HG03520 (cell line): ENCODE data around the gene ARL9.
A peak's percentile ranks its signal among the peaks of the same experiment; 100 is the strongest.
"Not testable (repeated sequence)": the region's sequence is repeated elsewhere in the genome, so short reads cannot be mapped to it uniquely, and the experiment has no call there.

Source experiments
- ATAC-seq: cut with Tn5 transposase; IDR thresholded peaks from one replicate; pipeline ENCODE4 v1.9.1; 2021; ENCODE audit warnings: mild to moderate bottlenecking, moderate library complexity; ENCODE audit not compliant: unreplicated experiment

The ARL9 gene, protein sequence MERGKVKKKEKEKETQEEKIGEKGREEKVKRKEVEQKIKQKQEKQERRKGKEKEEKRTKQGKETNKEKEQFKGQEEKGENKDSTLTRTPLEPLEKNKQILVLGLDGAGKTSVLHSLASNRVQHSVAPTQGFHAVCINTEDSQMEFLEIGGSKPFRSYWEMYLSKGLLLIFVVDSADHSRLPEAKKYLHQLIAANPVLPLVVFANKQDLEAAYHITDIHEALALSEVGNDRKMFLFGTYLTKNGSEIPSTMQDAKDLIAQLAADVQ

DNA sequence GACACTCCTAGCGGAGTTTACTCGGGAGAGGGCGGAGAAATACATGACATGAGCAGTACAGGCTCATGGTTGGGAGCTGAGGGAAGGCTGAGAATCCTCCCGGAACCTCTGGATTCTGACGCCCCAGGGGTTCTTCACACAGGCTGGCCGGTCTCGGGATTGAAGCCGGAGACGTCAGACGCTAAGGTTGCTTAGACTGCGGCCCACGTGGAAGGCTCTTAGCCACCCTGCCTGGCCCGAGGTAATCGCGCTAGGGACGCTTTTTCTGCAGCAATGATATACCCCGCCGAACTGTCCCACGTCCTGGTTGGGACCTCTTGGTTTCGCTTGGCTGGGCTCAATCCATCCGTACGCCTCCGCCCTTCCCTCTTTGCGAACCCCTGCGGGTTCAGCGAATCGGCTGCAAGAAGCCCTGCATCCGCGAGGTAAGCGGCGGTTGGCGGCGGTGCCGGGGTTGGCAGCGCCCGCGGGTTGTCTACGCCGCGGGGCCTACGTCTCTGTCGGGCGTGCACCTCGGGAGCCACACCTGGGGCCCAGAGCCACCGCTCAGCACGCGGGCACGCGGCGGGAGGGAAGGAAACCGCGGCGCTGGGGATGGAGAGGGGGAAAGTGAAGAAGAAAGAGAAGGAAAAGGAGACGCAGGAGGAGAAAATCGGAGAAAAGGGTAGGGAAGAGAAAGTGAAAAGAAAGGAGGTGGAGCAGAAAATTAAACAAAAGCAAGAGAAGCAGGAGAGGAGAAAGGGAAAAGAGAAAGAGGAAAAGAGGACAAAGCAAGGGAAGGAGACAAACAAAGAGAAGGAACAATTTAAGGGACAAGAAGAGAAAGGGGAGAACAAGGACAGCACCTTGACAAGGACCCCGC lies at the start of gene ARL9:
TSS of gene ARL9 (plus strand) at position 523 of the 862 bp plus-strand sequence. CDS start at position 595, 72 bp downstream.
- ATAC-seq: no peak

DNA sequence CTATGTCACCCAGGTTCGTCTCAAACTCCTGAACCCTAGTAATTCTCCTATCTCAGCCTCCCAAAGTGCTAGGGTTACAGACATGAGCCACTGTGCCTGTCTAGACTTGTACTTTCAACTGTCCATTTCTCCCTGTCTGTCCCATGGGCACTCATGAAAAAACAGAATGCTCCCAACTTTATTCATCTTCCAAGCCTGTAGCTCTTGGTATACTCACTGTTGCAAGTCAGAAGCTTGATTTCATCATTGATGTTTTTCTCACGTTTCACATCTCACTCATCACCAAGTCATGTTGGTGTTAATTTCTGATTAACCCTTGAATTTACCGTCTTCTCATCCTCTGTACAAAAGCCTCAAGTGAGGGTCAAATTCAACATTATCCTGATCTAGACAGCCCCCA lies 45.5 kb upstream of the ARL9 start:
- ATAC-seq: no peak

DNA sequence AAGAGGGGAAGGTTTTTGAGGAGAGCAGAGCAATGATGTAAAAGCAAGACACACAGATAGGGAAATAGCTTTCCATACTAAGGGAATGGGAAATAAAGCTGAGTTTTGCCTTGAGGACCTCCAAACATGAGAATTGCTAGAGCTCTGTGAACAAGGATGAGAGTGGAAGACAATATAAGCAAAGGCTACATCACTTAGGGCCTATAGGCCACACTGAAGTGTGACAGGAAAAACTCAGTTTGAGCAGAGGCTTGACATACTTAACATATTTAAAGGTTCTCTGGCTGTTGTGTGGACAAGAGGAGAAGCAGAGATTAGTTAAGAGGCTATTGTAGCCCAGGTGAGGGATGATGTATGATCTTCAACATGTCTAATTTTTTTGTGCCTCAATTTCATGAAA lies 43.4 kb upstream of the ARL9 start:
- no peak for ATAC-seq

DNA sequence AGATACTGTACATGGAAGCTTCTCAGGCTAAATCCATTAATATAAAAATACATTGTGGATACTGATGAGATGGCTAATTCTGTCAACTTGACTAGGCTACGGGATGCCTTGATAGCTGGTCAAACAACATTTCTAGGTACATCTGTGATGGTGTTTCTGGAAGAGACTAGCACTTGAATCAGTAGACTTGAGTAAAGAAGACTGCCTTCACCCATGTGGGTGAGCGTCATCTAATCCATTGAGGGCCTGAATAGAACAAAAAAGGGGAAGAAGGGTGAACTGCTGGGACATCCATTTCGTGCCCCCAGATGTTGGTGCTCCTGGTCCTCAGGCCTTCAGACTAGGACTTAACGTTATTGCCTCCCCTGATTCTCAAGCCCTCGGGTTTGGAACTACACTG lies 41.9 kb upstream of the ARL9 start:
- no peak for ATAC-seq

DNA sequence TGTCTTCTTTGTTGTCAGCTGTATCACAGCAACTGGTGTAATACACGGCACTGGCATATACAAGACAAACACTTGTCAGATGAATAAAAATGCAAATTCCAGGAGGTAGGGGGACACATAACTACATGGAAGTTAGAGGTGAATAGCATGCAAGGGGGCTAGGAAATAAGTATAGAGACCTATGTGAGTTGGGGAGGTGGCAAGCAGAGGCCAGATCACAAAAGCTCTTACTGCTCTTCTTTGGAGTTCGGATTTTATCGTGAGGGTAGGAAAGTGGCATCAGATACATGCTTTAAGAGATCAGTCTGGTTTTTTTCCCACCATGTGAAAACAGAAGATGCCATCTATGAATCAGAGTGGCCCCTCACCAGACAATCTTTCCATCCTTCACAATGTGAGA lies 41.0 kb upstream of the ARL9 start:
- no peak for ATAC-seq

DNA sequence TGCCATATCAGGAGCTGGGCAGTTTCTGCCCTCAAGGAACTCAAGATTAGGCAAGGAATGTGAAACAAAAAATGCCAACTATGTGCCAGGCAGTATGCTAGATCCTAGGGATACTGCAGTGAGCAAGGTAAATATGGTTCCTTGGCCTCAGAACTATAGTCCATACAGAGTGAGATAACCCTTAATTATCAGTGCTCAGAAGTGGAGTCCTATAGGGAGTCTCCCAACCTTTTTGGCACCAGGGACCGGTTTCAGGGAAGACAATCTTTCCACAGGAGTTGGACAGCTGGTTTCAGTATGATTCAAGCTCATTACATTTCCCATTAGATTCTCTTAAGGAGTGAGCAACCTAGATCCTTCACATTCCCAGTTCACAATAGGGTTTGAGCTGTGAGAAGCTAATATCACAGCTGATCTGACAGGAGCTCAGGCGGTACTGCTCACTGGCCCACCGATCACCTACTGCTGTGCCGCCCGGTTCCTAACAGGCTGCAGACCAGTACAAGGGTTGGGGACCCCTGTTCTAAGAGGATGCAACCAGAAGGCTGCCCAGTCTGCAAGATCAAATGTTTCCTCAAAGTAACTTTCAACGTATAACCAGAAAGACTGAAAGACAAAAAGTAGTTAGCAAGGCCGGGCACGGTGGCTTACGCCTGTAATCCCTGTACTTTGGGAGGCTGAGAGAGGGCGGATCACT lies 39.8 kb upstream of the ARL9 start:
- ATAC-seq: no peak

DNA sequence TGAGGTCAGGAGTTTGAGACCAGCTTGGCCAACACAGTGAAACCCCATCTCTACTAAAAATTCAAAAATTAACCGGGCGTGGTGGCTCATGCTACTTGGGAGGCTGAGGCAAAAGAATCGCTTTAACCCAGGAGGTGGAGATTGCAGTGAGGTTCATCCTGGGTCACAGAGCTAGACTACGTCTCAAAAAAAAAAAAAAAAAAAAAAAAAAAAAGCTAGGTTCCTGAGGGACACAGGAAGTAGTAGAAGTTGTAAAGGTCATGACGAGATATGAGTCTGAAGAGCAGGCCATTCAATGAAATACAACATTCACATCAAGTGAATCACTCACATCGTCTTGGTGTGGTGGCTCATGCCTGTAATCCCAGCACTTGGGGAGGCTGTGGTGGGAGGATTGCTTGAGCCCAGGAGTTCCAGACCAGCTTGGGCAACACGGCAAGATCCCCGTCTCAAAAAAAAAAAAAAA lies 39.3 kb upstream of the ARL9 start:
- not testable (repeated sequence) for ATAC-seq

DNA sequence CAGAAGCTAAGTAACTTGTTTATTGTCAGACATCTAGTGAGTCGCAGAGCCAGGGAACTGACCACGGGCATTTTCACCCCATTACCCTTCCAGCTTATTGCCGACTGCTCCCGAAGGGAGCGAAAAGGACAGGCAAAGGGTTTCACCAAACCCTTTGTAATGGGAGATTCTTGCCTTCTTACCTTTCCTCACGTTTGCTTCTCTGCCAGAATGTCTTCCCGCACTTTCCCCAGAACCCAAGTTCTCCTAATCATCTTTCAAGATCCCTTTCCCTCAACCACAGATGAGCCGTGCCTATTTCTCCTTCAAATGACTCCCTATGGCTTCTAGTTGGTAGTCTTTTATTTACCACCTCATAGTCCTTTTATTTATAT lies 38.7 kb upstream of the ARL9 start:
- no peak for ATAC-seq

DNA sequence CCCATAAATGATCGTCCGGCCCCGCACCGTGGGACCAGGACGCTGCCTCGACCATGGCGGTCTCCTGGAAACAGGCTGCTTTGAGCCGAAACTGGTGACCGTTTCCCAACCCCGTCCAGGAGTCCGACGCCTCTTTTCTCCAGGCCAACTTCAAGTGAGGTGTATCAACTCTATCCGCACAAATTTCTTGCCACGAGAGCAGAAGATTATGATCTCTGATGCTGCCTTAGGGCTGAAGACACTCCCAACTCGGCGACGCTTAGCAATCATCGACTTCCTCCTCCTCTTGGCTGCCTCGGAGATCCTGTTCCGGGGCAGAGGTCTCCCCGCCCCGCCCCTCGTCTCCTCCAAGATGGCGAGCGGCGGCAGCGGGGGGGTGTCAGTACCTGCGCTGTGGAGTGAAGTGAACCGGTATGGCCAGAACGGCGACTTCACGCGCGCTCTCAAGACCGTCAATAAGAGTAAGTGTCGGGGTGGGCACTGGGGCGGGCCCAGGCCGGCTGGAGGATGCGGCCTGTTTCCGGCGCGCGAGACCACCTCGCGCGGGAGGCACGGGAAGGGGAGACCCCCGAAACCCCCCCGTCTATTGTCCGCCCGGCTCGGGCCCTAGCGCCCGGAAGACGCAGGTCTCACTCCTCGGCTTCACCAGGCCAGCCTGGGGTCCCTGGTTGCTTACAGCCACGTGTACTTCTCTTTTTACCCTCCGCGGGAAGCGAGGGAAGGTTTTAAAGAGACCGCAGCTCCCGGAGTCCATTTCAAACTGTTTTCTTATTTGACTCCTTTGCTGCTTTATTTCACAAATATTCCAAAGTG lies 38.1 kb upstream of the ARL9 start, which contains the start of gene SRP72:
TSS of gene SRP72 (plus strand) at position 334 of the 813 bp plus-strand sequence. CDS start at position 353, 19 bp downstream.
- ATAC-seq: peak; percentile 93

DNA sequence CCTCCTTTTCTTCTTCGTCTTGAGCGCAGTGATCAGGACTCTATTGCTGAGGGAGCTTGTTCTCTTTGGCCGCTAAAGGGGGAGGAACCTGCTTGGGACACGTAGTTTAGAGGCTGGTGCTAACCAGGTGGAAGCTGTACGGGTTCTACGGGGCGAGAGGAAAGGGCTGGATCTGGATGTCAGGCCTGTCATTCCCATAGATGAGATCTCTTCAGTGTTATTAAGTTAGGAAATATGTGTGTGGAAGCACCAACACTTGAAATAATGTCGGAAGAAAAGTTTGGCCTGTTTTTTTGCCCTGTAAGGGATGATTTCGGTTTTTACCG lies 37.5 kb upstream of the ARL9 start:
- peak; percentile 41 for ATAC-seq

DNA sequence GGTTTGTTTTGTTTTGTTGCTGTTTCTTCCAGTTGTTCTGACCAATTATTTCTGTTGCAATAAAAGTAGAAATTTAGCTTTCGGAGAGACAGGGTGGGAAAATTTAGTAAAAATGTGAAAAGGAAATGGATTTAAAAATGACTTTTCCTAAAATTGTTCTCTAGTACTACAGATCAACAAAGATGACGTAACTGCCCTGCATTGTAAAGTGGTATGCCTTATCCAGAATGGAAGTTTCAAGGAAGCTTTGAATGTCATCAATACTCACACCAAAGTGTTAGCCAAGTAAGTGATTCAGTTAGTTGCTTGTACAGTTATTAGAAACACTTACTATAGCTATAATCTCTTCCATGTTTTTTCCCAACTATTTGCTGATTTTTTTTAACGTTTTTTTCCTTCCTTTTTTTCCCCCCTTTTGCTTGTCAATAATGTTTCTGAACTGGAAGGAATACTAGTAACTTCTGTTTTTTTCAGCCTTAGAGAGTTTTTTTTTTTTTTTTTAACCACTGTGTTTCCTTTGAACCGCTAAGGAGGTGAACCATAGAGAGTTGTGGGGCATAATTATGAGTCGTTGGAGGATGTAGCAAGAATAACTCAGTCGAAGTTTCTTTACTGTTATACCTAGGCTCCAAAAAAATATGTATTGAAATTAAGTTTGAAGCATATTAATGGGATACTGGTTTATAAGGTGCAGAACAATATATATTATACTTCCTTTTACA lies 35.9 kb upstream of the ARL9 start:
- no peak for ATAC-seq

DNA sequence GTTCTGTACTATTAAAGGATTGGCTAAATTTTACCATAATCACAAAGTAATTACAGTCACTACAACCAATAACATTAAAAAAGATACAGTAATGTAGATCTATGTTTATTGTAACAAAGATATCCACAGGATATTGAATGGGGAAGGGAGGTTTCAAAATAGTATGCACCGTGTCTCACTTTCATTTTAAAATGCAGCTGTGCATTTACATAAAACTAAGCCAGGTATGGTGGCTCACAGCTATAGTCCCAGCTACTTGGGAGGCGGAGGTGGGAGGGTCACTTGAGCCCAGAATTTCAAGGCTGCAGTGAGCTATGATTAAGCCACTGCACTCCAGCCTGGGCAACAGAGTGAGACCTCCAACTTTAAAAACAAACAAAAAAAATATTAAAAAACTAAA lies 29.7 kb upstream of the ARL9 start:
- ATAC-seq: peak; percentile 78

DNA sequence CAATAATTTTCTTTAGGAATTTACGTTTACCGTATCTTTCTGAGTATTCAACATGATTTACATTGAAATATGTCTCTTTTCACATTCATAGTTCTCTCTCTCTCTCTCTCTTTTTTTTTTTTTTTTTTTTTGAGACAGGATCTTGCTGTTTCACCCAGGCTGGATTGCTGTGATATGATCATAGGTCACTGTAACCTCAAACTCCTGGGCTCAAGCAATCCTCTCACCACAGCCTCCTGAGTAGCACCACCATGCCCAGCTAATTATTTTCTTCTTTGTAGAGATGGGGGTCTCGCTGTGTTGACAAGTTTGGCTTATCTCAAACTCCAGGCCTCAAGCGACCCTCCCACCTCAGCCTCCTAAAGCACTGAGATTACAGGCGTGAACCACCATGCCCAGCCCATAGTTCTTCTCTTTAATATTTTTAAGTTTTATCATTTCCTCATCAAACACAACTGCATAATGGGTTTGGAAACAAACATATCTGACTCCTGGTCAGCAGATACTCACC lies 28.3 kb upstream of the ARL9 start:
- ATAC-seq: no peak

DNA sequence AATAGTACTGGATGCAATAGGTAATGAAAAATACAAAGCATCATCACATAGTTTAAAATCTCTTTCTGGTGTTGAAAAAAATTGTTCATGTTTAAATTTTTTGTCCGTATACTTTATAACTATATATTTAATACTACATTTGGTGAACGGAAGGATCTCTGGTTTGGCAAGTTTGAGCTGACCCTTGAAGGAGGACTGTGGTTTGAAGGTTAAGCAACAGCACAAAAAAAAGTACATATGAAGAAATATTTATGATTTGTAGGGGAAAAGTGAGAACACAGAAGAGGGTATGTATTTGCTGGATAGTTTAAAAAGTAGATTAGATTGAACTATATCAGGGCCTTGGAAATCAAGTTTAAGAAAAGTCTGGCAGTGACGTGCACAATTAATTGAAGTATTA lies 24.9 kb upstream of the ARL9 start:
- no peak for ATAC-seq

DNA sequence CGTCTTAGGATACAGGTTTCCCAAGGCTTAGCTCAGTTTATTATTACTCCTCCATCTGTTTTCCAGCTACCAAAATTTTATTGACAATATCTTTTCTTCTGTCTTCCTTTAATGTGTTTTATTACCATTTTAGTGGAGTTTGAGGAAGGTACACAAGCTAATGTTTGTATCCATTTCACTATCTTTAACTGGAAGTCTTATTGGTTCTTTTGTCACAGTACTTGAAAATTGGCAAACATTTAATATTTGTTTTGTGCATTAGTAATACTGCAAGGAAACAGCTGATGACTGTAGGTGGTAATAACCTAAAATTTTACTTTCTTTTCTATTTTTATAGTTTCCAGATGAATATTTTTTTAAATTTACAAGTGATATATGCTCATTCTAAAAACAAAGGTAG lies 9.3 kb upstream of the ARL9 start:
- no peak for ATAC-seq

DNA sequence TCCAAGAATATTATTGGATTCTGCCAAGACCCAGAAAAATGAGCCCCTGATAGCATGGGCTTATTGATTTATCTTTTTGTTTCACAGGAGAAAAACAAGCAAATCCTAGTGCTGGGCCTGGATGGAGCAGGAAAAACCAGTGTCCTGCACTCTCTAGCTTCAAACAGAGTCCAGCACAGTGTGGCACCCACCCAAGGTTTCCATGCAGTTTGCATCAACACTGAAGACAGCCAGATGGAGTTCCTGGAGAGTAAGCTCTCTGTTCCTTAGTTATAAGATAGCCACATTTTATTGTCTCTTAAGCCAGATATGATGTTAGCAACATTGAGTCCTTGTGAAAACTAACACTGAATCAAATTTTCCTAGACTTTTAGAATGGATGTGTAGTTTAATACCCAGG lies 5.5 kb downstream of the ARL9 start:
- no peak for ATAC-seq

DNA sequence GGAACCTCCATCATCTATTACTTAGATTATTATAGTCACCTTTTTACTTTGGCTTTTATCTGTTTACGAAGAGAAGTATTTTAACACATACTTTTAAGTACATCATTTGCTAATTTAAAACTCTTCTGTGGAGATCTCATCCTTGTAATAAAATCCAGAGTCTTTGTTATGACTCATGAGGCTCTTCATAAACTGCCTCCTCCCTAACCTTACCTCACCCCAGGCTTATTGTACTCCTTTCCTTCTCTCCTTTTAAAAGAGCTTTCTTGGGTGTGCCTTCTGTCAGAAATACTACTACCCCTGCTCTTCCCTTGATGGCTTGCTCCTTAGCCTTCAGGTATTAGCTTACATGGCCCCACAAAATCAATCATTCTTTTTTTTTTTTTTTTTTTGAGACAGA lies 6.6 kb downstream of the ARL9 start:
- no peak for ATAC-seq

DNA sequence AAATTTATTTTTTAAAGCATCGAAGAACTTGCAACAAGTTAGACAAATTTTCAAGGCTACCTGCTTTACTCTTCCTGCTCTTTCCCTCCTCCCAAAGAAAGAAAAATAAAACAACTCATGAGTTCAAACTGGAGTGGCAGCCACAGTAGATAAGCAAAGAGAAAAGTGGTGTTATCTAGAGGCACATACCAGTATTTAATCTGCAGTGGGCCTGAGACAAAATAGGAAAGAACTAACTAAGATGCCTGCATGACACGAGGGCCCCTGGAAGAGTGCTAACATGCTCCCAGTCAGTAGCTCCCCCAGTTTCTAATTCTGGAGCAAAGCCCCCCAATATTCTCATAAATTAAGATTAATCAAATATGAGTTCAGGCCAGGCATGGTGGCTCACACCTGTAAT lies 7.9 kb downstream of the ARL9 start:
- ATAC-seq: no peak

DNA sequence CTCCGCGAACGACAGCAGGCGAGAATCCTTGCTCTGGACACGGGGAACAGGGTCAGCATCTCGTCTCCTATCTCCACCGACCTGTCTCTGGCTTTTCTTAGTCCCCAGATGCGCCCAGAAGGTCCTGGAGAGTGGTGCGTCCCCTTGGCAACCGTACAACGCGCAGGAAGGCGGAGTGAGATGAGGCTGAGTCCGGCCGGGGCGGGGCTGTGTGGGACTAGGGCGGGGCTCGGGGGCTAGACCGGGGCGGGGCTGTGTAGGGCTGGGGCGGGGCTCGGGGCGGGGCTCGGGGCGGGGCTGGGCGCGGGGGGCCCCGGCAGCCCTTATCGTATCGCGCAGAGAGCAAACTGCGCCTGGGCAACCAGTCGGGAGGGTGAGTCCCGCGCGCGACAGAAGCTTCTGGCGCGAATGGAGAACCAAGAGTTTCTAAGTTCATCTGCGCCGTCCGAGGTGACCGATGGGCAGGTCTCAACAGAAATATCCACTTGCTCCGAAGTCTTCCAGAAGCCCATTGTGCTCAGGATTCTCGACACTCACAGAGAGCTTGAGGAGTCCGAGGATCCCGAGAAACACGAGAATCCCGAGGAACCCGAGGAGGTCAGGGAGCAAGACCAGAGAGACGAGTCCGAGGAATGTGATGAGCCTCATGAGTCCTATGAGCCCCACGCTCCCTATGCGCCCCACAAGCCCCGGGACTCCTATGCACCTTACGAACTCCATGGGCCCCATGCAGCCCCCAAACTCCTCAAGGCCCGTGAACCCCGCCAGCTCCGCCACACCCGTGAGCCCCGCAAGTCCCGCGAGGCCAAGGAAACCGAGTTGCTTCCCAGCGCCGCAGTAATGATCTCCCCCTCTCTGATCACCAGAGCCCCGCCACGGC lies 24.9 kb downstream of the ARL9 start:
- peak; percentile 90 for ATAC-seq
